Gastrocnemius medialis (tissue), 4 donors: ENCODE measurements around the gene SIRT7. TPM values are rescaled to one million over a fixed set of nuclear protein-coding genes. Genes with fewer than 3 reads are reported as not detected.
A peak's percentile ranks its signal among the peaks of the same experiment; 100 is the strongest.

Source experiments
- ATAC-seq, 2 donors: fragments of 150-250 bp; one replicate each; pipeline ENCODE4 v1.9.1; 2016
- DNase-seq, 2 donors: peaks; one replicate each; pipeline ENCODE4 v3.0.0-alpha.2; 2019
- H3K27ac ChIP-seq, 4 donors: fragments of 200-600 bp; sonication (generic); 1 replicate in 1 of 4; 2 replicates in 3 of 4; pipeline ENCODE4 v1.5.1; 2016 to 2018; ENCODE audit warnings: mild to moderate bottlenecking in 2 of 4, moderate library complexity in 1 of 4
- H3K27me3 ChIP-seq, 3 donors: fragments of 200-600 bp; sonication (generic) in 2 of 3; 1 replicate in 1 of 3; 2 replicates in 2 of 3; pipeline versions ENCODE4 v1.5.1 to v1.6.0; 2016 to 2019; ENCODE audit warnings: mild to moderate bottlenecking in 1 of 3, moderate library complexity in 1 of 3
- H3K36me3 ChIP-seq, 2 donors: fragments of 200-600 bp; sonication (generic) in 1 of 2; one replicate each; pipeline ENCODE4 v1.5.1; 2017 to 2018
- H3K4me1 ChIP-seq, 2 donors: fragments of 200-600 bp; sonication (generic) in 1 of 2; one replicate each; pipeline ENCODE4 v1.5.1; 2016 to 2017; ENCODE audit warnings: mild to moderate bottlenecking in 2 of 2
- H3K4me3 ChIP-seq, 4 donors: fragments of 200-600 bp; sonication (generic) in 3 of 4; 1 replicate in 1 of 4; 2 replicates in 3 of 4; pipeline ENCODE4 v1.5.1; 2016 to 2019; ENCODE audit warnings: mild to moderate bottlenecking in 2 of 4
- H3K9me3 ChIP-seq, 3 donors: fragments of 200-600 bp; sonication (generic) in 2 of 3; 1 replicate in 1 of 3; 2 replicates in 2 of 3; pipeline ENCODE4 v1.5.1; 2016 to 2019
- POLR2A ChIP-seq, 2 donors: fragments of 450-650 bp; IDR thresholded peaks; one replicate each; pipeline ENCODE4 v1.6.1; 2017; ENCODE audit warnings: antibody characterized with exemption in 2 of 2, mild to moderate bottlenecking in 2 of 2, moderate library complexity in 2 of 2
- in situ Hi-C, 4 donors: fragments of 200-750 bp; cut with MboI; loops; one replicate each; pipeline versions ENCODE4 v1.15.0 to v1.8.0; 2017; ENCODE audit warnings: low sequenced_read_pairs in 4 of 4
- intact Hi-C: fragments of 100-400 bp; cut with DNase I; formaldehyde crosslinking; loops from one replicate; pipeline ENCODE4 v1.15.1; 2023; ENCODE audit warnings: low total_unique reads
- total RNA-seq, 4 donors: library from RNA; depleted of rRNA; stranded (reverse); fragments of >200 nt; gene quantifications; one replicate each; pipeline versions ENCODE4 v1.1.0 to v1.2.3, GENCODE V29; 2016
- TF ChIP-seq, protein P1 (sequence below), 5 experiments: fragments of 450-650 bp in 3 of 5; fragments of 200-600 bp in 2 of 5; sonication (generic) in 2 of 5; IDR thresholded peaks in 4 of 5; conservative IDR thresholded peaks in 1 of 5; 1 replicate in 4 of 5; 2 replicates in 1 of 5; pipeline ENCODE4 v1.5.1; 2016 to 2019; ENCODE audit warnings: antibody characterized with exemption in 5 of 5, mild to moderate bottlenecking in 3 of 5, moderate library complexity in 3 of 5

SIRT7 gene
- total RNA-seq, 4 donors from 2014 or later = 7.2 to 11.4 (median 8.3) TPM

DNA sequence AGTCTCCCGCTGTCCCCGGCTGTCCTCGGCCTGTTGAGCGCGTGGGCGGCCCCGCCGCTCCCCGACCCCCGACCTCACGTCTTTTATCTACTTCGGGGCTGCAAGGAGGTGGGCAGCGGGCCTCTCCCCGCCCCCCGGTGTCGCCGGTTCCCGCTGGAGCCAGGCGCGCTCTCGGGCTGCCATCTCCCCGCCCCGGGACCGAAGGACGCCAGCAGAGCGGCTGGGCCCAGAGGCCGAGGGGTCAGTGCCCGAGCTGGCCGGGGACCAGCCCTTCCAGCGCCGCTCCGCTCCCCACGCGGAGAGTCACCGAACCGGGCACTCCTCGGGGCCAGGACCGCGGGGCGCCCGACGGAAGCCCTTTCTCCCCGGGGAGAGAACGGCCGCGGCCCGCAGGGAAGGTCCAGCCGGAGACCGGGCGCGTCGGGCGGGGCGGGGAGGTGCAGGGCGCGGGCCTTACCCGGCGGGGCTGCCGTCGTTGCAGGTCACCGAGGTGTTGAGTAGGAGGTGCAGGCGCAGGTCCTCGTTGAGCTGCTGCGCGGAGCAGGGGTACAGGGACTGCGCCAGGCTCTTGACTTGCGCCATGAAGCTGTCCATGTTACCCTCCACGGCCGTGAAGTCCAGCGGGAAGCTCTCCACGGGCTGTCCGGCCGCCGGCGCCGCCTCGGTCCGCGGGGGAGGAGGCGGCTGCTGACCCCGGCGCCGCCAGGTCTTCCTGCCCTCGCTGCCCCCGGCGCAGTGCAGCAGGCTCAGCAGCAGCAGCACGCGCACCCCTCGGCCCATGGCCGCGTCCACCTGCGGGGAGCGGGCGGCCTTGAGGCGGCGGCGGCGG lies 42.4 kb upstream of the SIRT7 start:
- Histone ChIP-seq H3K27ac (peak overlapping the region in 2 of 4 donors; percentile 34 to 50), H3K4me3 (peak overlapping the region; percentile 40 to 54 (median 48))
- ATAC-seq = peak in 1 of 2 donors; percentile 3

DNA sequence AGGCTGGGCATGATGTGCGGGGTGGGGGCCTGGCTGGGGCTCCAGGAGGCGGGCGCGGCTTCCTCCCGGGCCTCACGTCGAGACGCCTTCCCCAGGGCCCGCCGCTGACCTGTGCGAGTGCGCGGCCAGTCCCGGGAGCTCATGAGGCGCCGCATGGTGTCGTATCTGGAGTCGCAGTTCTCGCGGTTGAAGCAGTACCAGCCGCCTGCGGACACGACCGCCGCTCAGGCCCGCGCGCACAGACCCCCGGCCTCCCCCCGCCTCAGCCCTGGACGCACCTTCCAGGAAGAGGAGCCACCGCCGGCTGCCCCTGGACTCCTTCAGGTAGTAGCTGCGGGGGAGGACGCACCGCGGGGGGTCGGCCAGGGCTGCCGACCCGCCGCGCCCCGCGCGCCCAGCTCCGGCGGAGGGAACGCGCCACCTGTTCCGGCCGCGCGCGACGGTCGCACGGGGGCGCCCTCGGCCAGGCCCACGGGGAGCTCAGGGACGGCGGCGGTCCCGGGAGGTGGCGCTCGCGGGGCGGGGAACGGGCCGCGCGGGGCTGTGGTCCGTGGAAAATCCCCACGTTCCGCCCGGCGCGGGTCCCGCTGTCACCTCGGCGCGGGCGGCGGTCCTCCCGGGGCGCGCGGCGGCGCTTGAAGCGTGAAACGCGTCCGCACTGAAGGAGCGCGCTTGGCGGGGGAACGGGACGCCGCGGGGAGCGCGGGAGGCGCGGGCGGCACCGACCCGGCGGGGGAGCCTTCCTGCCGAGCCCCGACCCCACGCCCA lies 41.6 kb upstream of the SIRT7 start:
- Histone ChIP-seq H3K36me3 (no peaks in the 10 kb centered on the region), H3K4me3 (peak overlapping the region; percentile 43 to 54 (median 48)), H3K4me1 (peaks cover 12 to 23% of the 10 kb centered on the region in 2 donors), H3K27ac (peak overlapping the region in 3 of 4 donors; percentile 8 to 50 (median 48)), H3K27me3 (peaks cover 7 to 21% (median 19%) of the 10 kb centered on the region in 3 donors), H3K9me3 (no peaks in the 10 kb centered on the region)
- intact Hi-C loops (loop anchor here (1.0 to 2.0 kb wide), 3 partner anchors 32 to 195 kb away; no protein-coding TSS in a partner anchor), in situ Hi-C loops (loop anchor here in 1 of 4 donors (5.0 kb wide), 1 partner anchor 63 kb away; the partner anchor contains the start of genes CENPX and LRRC45)
- TF ChIP-seq POLR2A (IDR thresholded peaks at IDR 0.05) = no peak
- TF ChIP-seq, protein P1, sequence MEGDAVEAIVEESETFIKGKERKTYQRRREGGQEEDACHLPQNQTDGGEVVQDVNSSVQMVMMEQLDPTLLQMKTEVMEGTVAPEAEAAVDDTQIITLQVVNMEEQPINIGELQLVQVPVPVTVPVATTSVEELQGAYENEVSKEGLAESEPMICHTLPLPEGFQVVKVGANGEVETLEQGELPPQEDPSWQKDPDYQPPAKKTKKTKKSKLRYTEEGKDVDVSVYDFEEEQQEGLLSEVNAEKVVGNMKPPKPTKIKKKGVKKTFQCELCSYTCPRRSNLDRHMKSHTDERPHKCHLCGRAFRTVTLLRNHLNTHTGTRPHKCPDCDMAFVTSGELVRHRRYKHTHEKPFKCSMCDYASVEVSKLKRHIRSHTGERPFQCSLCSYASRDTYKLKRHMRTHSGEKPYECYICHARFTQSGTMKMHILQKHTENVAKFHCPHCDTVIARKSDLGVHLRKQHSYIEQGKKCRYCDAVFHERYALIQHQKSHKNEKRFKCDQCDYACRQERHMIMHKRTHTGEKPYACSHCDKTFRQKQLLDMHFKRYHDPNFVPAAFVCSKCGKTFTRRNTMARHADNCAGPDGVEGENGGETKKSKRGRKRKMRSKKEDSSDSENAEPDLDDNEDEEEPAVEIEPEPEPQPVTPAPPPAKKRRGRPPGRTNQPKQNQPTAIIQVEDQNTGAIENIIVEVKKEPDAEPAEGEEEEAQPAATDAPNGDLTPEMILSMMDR (IDR thresholded peaks at IDR 0.05 in 4 of 5, conservative IDR thresholded peaks at IDR 0.05 in 1 of 5) = peak in 4 of 5 experiments; percentile 95 to 99 (median 97)
- peak; percentile 70 to 74 for ATAC-seq
- DNase-seq = peak in 1 of 2 donors; percentile 56

More for the DNA sequence above, 42.4 kb upstream of the SIRT7 start:
- Histone ChIP-seq H3K9me3 (no peaks in the 10 kb centered on the region), H3K4me1 (peaks cover 12 to 23% of the 10 kb centered on the region in 2 donors), H3K27me3 (peaks cover 7 to 21% (median 19%) of the 10 kb centered on the region in 3 donors), H3K36me3 (no peaks in the 10 kb centered on the region)
- TF ChIP-seq, protein P1 (IDR thresholded peaks at IDR 0.05 in 4 of 5, conservative IDR thresholded peaks at IDR 0.05 in 1 of 5) = no peak
- TF ChIP-seq POLR2A (IDR thresholded peaks at IDR 0.05) = no peak
- no peak for DNase-seq
- intact Hi-C loops = no loop called here
- in situ Hi-C loops = loop anchor here in 1 of 4 donors (5.0 kb wide), 1 partner anchor 62 kb away; the partner anchor contains the start of genes CENPX and LRRC45

DNA sequence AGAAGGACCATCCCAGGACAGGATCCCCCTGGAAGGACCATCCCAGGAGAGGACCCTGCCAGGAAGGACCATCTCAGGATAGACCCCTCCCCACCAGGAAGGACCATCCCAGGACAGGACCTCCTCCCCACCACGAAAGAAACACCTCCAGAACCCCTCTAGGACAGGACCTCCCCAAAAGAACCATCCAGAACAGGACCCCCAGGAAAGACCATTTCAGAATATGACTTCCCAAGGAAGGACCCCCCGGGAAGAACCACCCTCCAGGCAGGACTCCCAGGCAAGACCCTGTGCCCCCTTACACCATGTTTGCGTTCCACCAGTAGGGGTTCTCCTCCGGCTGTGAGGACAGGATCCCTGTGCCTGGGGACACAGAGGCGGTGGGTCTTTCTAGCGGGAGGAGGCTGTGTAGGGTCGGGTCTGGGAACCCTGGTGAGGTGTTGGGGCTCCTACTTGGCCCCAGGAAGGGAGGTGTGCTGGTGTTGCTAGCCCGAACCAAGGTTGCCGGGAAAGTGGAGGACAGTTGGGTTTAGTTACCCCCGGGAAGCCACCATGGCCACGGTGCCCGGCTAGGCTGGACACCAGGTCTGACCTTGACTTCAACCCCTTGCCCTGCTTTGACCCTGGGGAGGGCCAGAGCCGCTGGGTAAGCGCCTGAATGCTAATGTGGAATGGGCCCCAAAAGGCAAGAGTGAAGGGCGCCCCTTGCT lies 40.8 kb upstream of the SIRT7 start:
- no peaks in the 10 kb centered on the region for H3K9me3 ChIP-seq
- no peak for TF ChIP-seq POLR2A (IDR thresholded peaks at IDR 0.05)
- ATAC-seq (no peak), DNase-seq (no peak)
- peaks cover 12 to 23% of the 10 kb centered on the region in 2 donors for H3K4me1 ChIP-seq
- peak overlapping the region in 2 of 4 donors; percentile 46 to 51 for H3K4me3 ChIP-seq
- H3K36me3 ChIP-seq = no peaks in the 10 kb centered on the region
- in situ Hi-C loops = no loop called here
- peaks cover 7 to 21% (median 19%) of the 10 kb centered on the region in 3 donors for H3K27me3 ChIP-seq
- H3K27ac ChIP-seq = peak overlapping the region in 2 of 4 donors; percentile 8 to 48
- intact Hi-C loops = loop anchor here (1.0 to 2.0 kb wide), 3 partner anchors 33 to 196 kb away; no protein-coding TSS in a partner anchor

DNA sequence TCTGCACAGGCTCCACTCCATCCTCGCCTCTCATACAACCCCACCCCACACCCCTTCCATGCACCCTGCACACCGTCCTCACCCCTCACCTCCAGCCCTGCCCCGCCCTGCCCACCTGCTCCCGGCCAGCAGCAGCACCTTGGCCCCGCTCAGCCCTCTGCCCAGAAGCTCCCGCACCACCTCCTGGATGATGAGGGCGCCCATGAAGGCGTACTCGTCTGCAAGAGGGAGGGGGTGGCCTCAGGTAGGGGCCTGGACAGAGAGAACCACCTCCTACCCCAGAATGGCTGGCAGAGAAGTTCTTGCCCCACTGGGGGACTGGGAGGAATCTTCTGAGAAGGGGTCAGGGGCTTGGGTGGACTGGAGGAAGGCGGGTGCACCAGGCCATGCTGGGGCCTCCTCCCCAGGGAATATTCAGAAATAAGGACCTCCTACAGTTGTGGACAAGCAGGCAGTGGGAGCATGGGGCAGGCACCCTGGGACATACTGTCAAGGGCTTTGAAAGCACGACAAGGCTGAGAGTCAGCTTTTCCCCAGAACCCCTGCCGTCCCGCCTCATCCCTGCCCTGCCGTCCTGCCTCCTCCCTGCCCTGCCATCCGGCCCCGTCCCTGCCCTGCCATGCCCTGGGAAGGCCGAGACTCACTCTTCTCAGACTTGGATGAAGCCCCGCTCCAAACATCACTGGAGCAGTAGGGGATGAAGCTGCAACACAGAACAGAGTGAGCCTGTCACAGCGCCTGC lies 39.9 kb upstream of the SIRT7 start:
- DNase-seq = no peak
- Histone ChIP-seq H3K9me3 (no peaks in the 10 kb centered on the region), H3K4me3 (no peak overlapping the region), H3K36me3 (no peaks in the 10 kb centered on the region), H3K27me3 (peaks cover 7 to 21% (median 19%) of the 10 kb centered on the region in 3 donors), H3K4me1 (peaks cover 12 to 19% of the 10 kb centered on the region in 2 donors), H3K27ac (no peak overlapping the region)
- intact Hi-C loops (loop anchor here (2.0 kb wide), 1 partner anchor 197 kb away; no protein-coding TSS in a partner anchor), in situ Hi-C loops (no loop called here)
- no peak for ATAC-seq
- TF ChIP-seq POLR2A (IDR thresholded peaks at IDR 0.05) = no peak
- TF ChIP-seq, protein P1 (IDR thresholded peaks at IDR 0.05 in 4 of 5, conservative IDR thresholded peaks at IDR 0.05 in 1 of 5) = no peak
